SK-N-SH (cell line): ENCODE data around the gene KRTAP12-4. TPM values are rescaled to one million over a fixed set of nuclear protein-coding genes. Genes with fewer than 3 reads are reported as not detected.

ENCODE experiments used
- CTCF ChIA-PET: fragments of 300-600, 350-600 bp; formaldehyde crosslinking; extraction: SDS; loops from one replicate; lab custom pipeline; 2021; lab: Yijun Ruan, JAX
- POLR2A ChIA-PET: fragments of 350-600 bp; sonication (Branson Sonifier 250); formaldehyde crosslinking; extraction: SDS; loops from one replicate; lab custom pipeline; 2020; ENCODE audit warnings: antibody characterized with exemption, inconsistent platforms; lab: Yijun Ruan, JAX
- DNase-seq: peaks from one replicate; pipeline ENCODE4 v3.0.0; 2012
- H2AFZ ChIP-seq: fragments of 200-600 bp; sonication (generic); 2 replicates; pipeline ENCODE4 v1.8.1; 2016; ENCODE audit warnings: antibody characterized with exemption, mild to moderate bottlenecking, low read depth
- H3F3A ChIP-seq: fragments of 200-600 bp; sonication (generic); replicated peaks from 2 replicates; pipeline ENCODE3; 2016; ENCODE audit warnings: antibody characterized with exemption, mild to moderate bottlenecking; ENCODE audit not compliant: insufficient read depth
- H3K27ac ChIP-seq, 2 experiments: fragments of 200-500 bp in 1 of 2; fragments of 200-600 bp in 1 of 2; sonication (Bioruptor generic) in 1 of 2; sonication (generic), shearing (Covaris generic) in 1 of 2; 2 replicates each; pipeline versions ENCODE4 v1.5.1 to v1.6.1; 2014 to 2016; ENCODE audit warnings: low read depth in 2 of 2, inconsistent platforms in 1 of 2, low read length in 1 of 2, mild to moderate bottlenecking in 1 of 2, mixed read lengths in 1 of 2
- H3K27me3 ChIP-seq: fragments of 200-600 bp; sonication (generic), shearing (Covaris generic); 2 replicates; pipeline ENCODE4 v1.6.1; 2016; ENCODE audit warnings: mixed run types; ENCODE audit not compliant: insufficient read depth
- H3K36me3 ChIP-seq, 2 experiments: fragments of 200-500 bp in 1 of 2; fragments of 200-600 bp in 1 of 2; sonication (Bioruptor generic) in 1 of 2; sonication (generic) in 1 of 2; replicated peaks in 1 of 2; 2 replicates each; pipeline versions ENCODE3 to v1.5.1; 2014 to 2016; ENCODE audit warnings: low read length in 1 of 2, mild to moderate bottlenecking in 1 of 2; ENCODE audit not compliant: insufficient read depth in 2 of 2, control insufficient read depth in 1 of 2
- H3K4me1 ChIP-seq, 2 experiments: fragments of 200-500 bp in 1 of 2; fragments of 200-600 bp in 1 of 2; sonication (Bioruptor generic) in 1 of 2; sonication (generic), shearing (Covaris generic) in 1 of 2; 2 replicates each; pipeline versions ENCODE4 v1.5.1 to v1.6.1; 2014 to 2016; ENCODE audit warnings: low read depth in 1 of 2, low read length in 1 of 2, mixed run types in 1 of 2; ENCODE audit not compliant: insufficient read depth in 2 of 2, control insufficient read depth in 1 of 2
- H3K4me2 ChIP-seq: fragments of 200-600 bp; sonication (generic), shearing (Covaris generic); 2 replicates; pipeline ENCODE4 v1.6.1; 2017; ENCODE audit warnings: mixed run types
- H3K4me3 ChIP-seq, 2 experiments: fragments of 200-500 bp in 1 of 2; fragments of 200-600 bp in 1 of 2; sonication (Bioruptor generic) in 1 of 2; sonication (generic), shearing (Covaris generic) in 1 of 2; 2 replicates each; pipeline versions ENCODE4 v1.5.1 to v1.8.1; 2014 to 2016; ENCODE audit warnings: low read depth in 2 of 2, inconsistent platforms in 1 of 2, low read length in 1 of 2, mild to moderate bottlenecking in 1 of 2, mixed read lengths in 1 of 2, moderate library complexity in 1 of 2
- H3K79me2 ChIP-seq: fragments of 200-600 bp; sonication (generic); 2 replicates; pipeline ENCODE4 v1.8.1; 2017; ENCODE audit warnings: mild to moderate bottlenecking; ENCODE audit not compliant: insufficient read depth
- H3K9ac ChIP-seq: fragments of 200-600 bp; sonication (generic); 2 replicates; pipeline ENCODE4 v1.6.1; 2017; ENCODE audit warnings: mixed run types
- H3K9me2 ChIP-seq: fragments of 200-600 bp; sonication (generic); 2 replicates; pipeline ENCODE4 v1.6.1; 2017; ENCODE audit warnings: mixed run types
- H3K9me3 ChIP-seq: fragments of 200-600 bp; sonication (generic); 2 replicates; pipeline ENCODE4 v1.6.1; 2017; ENCODE audit warnings: mixed run types, mild to moderate bottlenecking, moderate library complexity
- H4K20me1 ChIP-seq: fragments of 200-600 bp; sonication (generic); 2 replicates; pipeline ENCODE4 v1.6.1; 2017; ENCODE audit warnings: mild to moderate bottlenecking, mixed run types; ENCODE audit not compliant: insufficient read depth
- ELF1 ChIP-seq: IDR thresholded peaks from 2 replicates; pipeline ENCODE4 v1.4.0; 2012
- FOSL2 ChIP-seq: IDR thresholded peaks from 2 replicates; pipeline ENCODE4 v1.4.0; 2012; ENCODE audit warnings: low read depth, mild to moderate bottlenecking, moderate library complexity, borderline replicate concordance
- FOXJ3 ChIP-seq: sonication (generic); formaldehyde crosslinking; IDR thresholded peaks from 2 replicates; pipeline ENCODE4 v1.5.1; 2020; ENCODE audit warnings: mild to moderate bottlenecking, missing genetic modification reagents
- GABPA ChIP-seq: IDR thresholded peaks from 2 replicates; pipeline ENCODE4 v1.4.0; 2012; ENCODE audit warnings: low read depth, mild to moderate bottlenecking
- GATA2 ChIP-seq: sonication (generic); formaldehyde crosslinking; IDR thresholded peaks from 2 replicates; pipeline ENCODE4 v1.5.0; 2020; ENCODE audit warnings: mild to moderate bottlenecking, missing genetic modification reagents
- IRF3 ChIP-seq: fragments of 150-350 bp; IDR thresholded peaks from 2 replicates; pipeline ENCODE4 v1.6.1; 2016; ENCODE audit warnings: mild to moderate bottlenecking, low read depth, low read length
- MEF2A ChIP-seq: IDR thresholded peaks from 2 replicates; pipeline ENCODE4 v1.4.0; 2012; ENCODE audit warnings: low read depth, borderline replicate concordance
- MXI1 ChIP-seq: IDR thresholded peaks from 2 replicates; pipeline ENCODE4 v1.6.1; 2012; ENCODE audit warnings: mild to moderate bottlenecking, low read depth, low read length, improper control_type of control experiment
- NFIC ChIP-seq: IDR thresholded peaks from 2 replicates; pipeline ENCODE4 v1.4.0; 2012; ENCODE audit warnings: borderline replicate concordance
- NRF1 ChIP-seq: IDR thresholded peaks from 2 replicates; pipeline ENCODE4 v1.6.1; 2012; ENCODE audit warnings: low read depth, mild to moderate bottlenecking, low read length
- PBX3 ChIP-seq: IDR thresholded peaks from 2 replicates; pipeline ENCODE4; 2012
- POLR2AphosphoS5 ChIP-seq: IDR thresholded peaks from 2 replicates; pipeline ENCODE4 v1.6.1; 2012; ENCODE audit warnings: low read depth, low read length
- RAD21 ChIP-seq: IDR thresholded peaks from 2 replicates; pipeline ENCODE4 v1.6.1; 2012; ENCODE audit warnings: mild to moderate bottlenecking, low read length
- REST ChIP-seq: IDR thresholded peaks from 2 replicates; pipeline ENCODE4 v1.6.1; 2012; ENCODE audit warnings: mild to moderate bottlenecking, low read depth, low read length, moderate library complexity
- SIN3A ChIP-seq: IDR thresholded peaks from 2 replicates; pipeline ENCODE4 v1.6.1; 2012; ENCODE audit warnings: low read depth, mild to moderate bottlenecking, low read length, moderate library complexity, borderline replicate concordance
- SMC3 ChIP-seq: IDR thresholded peaks from 2 replicates; pipeline ENCODE4 v1.6.1; 2012; ENCODE audit warnings: low read depth, low read length, improper control_type of control experiment
- TAF1 ChIP-seq: IDR thresholded peaks from 2 replicates; pipeline ENCODE4 v1.6.1; 2012; ENCODE audit warnings: low read depth, mild to moderate bottlenecking, low read length, moderate library complexity, borderline replicate concordance
- TCF12 ChIP-seq: IDR thresholded peaks from 2 replicates; pipeline ENCODE4 v1.4.0; 2012
- TEAD4 ChIP-seq: IDR thresholded peaks from 2 replicates; pipeline ENCODE4 v1.4.0; 2012; ENCODE audit warnings: mild to moderate bottlenecking, borderline replicate concordance; ENCODE audit not compliant: insufficient read depth
- WGBS: methylation state at CpG from one replicate; pipeline ENCODE4 v1.1.6; 2017; ENCODE audit warnings: low lambda C conversion rate; 5-methylcytosine and 5-hydroxymethylcytosine counted together
- polyA plus RNA-seq, 3 experiments: library from polyadenylated mRNA; depleted of rRNA; stranded (reverse); fragments of >200 nt; gene quantifications; 2 replicates each; pipeline ENCODE4 v1.2.3, GENCODE V29; 2012
- TF ChIP-seq, protein P1 (sequence below): IDR thresholded peaks from 2 replicates; pipeline ENCODE4 v1.4.0; 2012; ENCODE audit warnings: low read depth, borderline replicate concordance

The KRTAP12-4 gene
- polyA plus RNA-seq, 1 of the 3 experiments (the other 2 are of a cell fraction), result not detected

DNA sequence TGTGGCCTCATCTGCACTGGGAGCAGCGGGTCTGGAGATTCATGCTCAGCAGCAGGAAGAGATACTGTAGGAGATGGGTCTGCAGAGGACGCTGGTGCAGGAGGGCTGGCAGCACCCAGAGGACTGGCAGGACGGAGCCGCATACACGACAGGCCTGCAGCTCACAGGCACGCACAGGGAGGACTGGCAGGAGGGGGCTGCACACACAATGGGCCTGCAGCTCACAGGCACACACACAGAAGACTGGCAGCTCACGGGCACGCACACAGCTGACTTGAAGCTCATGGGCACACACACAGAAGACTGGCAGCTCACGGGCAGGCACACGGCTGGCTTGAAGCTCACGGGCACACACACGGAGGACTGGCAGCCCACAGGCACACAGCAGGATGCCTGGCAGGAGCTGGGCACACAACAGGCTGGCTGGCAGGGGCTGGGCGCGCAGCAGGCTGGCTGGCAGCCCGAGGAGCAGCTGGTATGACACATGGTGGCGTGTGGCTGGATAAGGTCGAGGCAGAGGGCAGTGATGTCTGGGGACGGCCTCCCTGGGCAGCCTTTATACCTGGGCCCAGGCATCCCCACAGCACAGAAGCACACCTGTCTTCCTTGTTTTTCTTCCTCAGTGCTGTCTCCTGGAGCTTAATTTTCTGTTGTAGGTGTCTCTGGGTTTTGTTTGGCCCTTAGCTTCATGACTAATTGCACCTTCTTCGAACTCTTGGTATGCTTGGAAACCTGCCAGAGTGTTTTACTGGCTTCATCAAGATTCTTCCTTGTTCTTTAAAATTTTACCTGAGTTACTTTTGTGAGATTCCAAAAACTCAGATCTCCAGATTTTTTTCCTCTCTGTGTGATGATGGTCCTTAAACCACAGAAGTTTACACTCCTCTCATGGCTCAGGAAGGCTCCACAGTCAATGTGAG is 12.2 kb upstream of the KRTAP12-4 start, which contains the start of gene KRTAP12-2:
KRTAP12-2 (minus strand) TSS at position 527 of the 920 bp plus-strand sequence; CDS start at position 486, 41 bp downstream.
- Histone ChIP-seq H3K4me1 (peaks cover 0 to 3% of the 10 kb centered on the region in 2 experiments; a peak in 1 of 4 replicates), H3K36me3 (no peaks in the 10 kb centered on the region), H3K27ac (no peak within 1 kb of the TSS), H3K9me2 (0 out of 2 replicates have a peak, but pooled peaks cover 4% of the 10 kb centered on the region), H3K4me2 (no peak within 1 kb of the TSS), H3K4me3 (no peak within 1 kb of the TSS), H3K9ac (no peak within 1 kb of the TSS), H3F3A (no peaks in the 10 kb centered on the region), H4K20me1 (no peaks in the 10 kb centered on the region), H3K9me3 (0 out of 2 replicates have a peak, but pooled peaks cover 3% of the 10 kb centered on the region), H3K79me2 (no peaks in the 10 kb centered on the region), H3K27me3 (no peaks in the 10 kb centered on the region; the same call in 1 of the 2 replicates), H2AFZ (no peak within 1 kb of the TSS)
- POLR2A ChIA-PET, result no interaction called here
- TF ChIP-seq FOSL2, result no peak
- TF ChIP-seq MEF2A, result no peak
- TF ChIP-seq SMC3, result no peak
- WGBS, result 13% methylated on average over 8 of the region's 19 CpGs
- CTCF ChIA-PET, result interaction anchor here (0.7 kb wide), 1 partner anchor 367 kb away, joined by 3 read pairs; no protein-coding TSS in a partner anchor
- no peak for DNase-seq

DNA sequence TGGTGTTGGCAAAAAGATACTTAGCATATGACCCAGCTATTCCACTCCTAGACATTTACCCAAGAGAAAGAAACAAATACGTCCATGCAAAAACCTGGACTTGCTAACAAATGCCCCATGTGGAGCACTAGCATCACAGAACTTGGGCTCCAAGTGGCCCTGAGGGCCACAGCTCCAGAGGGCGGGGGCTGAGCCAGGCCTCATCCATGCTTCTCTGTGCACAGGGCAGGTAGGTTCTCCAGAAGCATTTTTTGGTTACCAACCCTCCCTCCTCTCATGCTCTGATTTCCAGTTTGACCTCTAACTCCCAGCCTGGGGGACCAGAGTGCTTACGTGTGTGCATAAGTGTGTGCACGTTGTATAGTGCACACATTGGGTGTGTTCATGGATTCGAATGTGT is 10.2 kb upstream of the KRTAP12-4 start:
- Histone ChIP-seq H3K4me2 (no peak overlapping the region), H3K79me2 (no peaks in the 10 kb centered on the region), H3K27me3 (no peaks in the 10 kb centered on the region; the same call in 1 of the 2 replicates), H4K20me1 (no peaks in the 10 kb centered on the region), H3K9me3 (no peaks in the 10 kb centered on the region), H3K36me3 (no peaks in the 10 kb centered on the region), H3K9ac (no peak overlapping the region), H3K4me1 (peaks cover 0 to 3% of the 10 kb centered on the region in 2 experiments; a peak in 1 of 4 replicates), H3F3A (no peaks in the 10 kb centered on the region), H3K4me3 (no peak overlapping the region), H2AFZ (no peak overlapping the region), H3K9me2 (0 out of 2 replicates have a peak, but pooled peaks cover 4% of the 10 kb centered on the region), H3K27ac (no peak overlapping the region)
- WGBS, result 7% methylated on average over 5 of the region's 5 CpGs
- ChIA-PET POLR2A (no interaction called here), CTCF (no interaction called here)
- no peak for DNase-seq
- TF ChIP-seq, protein P1, sequence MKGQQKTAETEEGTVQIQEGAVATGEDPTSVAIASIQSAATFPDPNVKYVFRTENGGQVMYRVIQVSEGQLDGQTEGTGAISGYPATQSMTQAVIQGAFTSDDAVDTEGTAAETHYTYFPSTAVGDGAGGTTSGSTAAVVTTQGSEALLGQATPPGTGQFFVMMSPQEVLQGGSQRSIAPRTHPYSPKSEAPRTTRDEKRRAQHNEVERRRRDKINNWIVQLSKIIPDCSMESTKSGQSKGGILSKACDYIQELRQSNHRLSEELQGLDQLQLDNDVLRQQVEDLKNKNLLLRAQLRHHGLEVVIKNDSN, result no peak
- TF ChIP-seq SIN3A (no peak), FOXJ3 (CRISPR knock-in tag) (no peak), IRF3 (no peak), GABPA (no peak), MXI1 (no peak), ELF1 (no peak), REST (no peak), RAD21 (no peak), GATA2 (CRISPR knock-in tag) (no peak), SMC3 (no peak), TEAD4 (no peak), NFIC (no peak), TCF12 (no peak), NRF1 (no peak), FOSL2 (no peak), PBX3 (no peak), POLR2AphosphoS5 (no peak), TAF1 (no peak)
